Measurements from ENCODE around the gene FCRL4.

GRCh38 chr1:157641177-157641576 lies 43.3 kb upstream of the FCRL4 start:
- TF ChIP-seq CTCF (IDR thresholded peaks at IDR 0.05) (no peak), EZH2 (IDR thresholded peaks at IDR 0.05; ENCODE audit: borderline replicate concordance, insufficient read depth, low read depth, low read length, poor library complexity, severe bottlenecking) (no peak)

Data from B cell (primary cell).